ENCODE data around the gene FAM98C.
"Not testable (repeated sequence)": the region's sequence is repeated elsewhere in the genome, so short reads cannot be mapped to it uniquely, and the experiment has no call there.

FAM98C gene

DNA sequence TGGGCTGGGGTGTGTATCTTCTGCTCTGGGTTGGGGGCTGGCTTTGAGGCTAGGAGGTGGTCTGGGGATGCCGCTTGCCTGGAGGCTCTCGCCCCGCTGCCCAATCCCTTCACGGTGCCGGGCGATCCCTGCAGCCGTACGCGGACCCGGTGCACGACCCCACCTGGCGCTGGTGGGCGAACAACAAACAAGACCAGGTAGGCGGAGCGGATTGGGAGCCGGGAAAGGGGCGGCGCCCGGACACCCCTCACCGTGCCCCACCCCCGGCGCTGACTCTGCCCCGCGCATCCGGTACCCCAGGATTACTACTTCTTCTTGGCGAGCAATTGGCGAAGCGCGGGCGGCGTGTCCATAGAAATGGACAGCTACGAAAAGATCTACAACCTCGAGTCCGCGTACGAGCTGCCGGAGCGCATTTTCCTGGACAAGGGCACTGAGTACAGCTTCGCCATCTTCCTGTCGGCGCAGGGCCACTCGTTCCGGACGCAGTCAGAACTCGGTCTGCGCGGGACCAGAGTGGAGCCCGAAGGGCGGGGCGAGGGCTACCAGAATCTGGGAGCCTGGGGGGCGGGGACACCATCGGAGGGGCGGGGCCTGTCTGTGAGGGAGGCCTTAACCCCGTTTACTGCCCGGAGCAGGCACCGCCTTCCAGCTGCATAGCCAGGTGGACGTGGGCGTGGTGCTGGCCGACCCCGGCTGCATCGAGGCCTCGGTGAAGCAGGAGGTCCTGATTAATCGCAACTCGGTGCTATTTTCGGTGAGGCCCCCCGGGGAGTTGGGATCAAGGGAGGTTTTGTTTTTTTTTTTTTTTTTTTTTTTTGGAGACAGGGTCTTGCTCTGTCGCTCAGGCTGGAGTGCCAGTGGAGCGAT, 40.6 kb upstream of the FAM98C start:
- peak overlapping the region in 8 of 11 experiments; percentile 25 to 60 (median 38); a peak in 10 of 22 replicates for H3K27ac ChIP-seq
- H3K4me2 ChIP-seq, result peak overlapping the region; percentile 81 to 100 (median 96)
- H3K4me3 ChIP-seq, result peak overlapping the region; percentile 64 to 90 (median 73)
- peaks cover 0 to 9% (median 0%) of the 10 kb centered on the region in 11 experiments; a peak in 4 of 22 replicates for H4K20me1 ChIP-seq
- H3K9me3 ChIP-seq (replicated peaks in 1 of 11), result peaks cover 7 to 17% (median 14%) of the 10 kb centered on the region in 11 experiments; a peak in 20 of 22 replicates
- no peak for TF ChIP-seq Cebpa-rat (IDR thresholded peaks at IDR 0.05)
- H3K27me3 ChIP-seq, result peaks cover 8 to 30% (median 22%) of the 10 kb centered on the region in 11 experiments
- no peaks in the 10 kb centered on the region for H3K36me3 ChIP-seq
- H3K4me1 ChIP-seq, result peaks cover 7 to 17% (median 15%) of the 10 kb centered on the region in 10 experiments; a peak in 19 of 20 replicates
- H3K9ac ChIP-seq, result peak overlapping the region; percentile 50 to 74 (median 66); a peak in 20 of 22 replicates

GRCh38 chr19:38362946-38363688, 39.8 kb upstream of the FAM98C start:
- Histone ChIP-seq H3K4me2 (peak overlapping the region; percentile 81 to 100 (median 96)), H3K4me1 (peaks cover 7 to 17% (median 15%) of the 10 kb centered on the region in 10 experiments; a peak in 19 of 20 replicates), H3K27ac (0 out of 22 replicates have a peak overlapping the region, but pooled peaks of 1 of the 11 experiments have one; percentile 9), H3K9ac (peak overlapping the region in 7 of 11 experiments; percentile 53 to 74 (median 67); a peak in 12 of 22 replicates), H3K9me3 (replicated peaks in 1 of 11) (peaks cover 7 to 17% (median 14%) of the 10 kb centered on the region in 11 experiments; a peak in 20 of 22 replicates), H3K27me3 (peaks cover 8 to 30% (median 22%) of the 10 kb centered on the region in 11 experiments), H3K4me3 (peak overlapping the region; percentile 64 to 90 (median 73))
- H4K20me1 ChIP-seq, H3K36me3 ChIP-seq: not testable (repeated sequence)

DNA sequence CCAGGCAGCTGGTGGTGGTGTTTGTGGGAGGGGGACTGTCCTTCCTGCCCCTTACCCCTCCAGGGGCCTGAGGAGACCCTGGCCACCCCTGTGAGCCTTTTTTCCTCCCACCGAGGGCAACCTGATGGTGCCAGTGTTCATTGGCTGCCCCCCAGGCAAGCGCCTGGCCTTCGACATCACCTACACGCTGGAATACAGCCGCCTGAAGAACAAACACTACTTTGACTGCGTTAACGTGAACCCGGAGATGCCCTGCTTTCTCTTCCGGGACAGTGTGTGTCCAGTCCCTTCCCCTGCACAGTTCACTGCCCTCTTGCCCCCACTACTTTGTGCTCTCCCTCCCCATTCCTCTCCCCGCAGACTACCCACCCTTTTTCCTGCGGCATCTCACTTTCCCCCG, 35.9 kb upstream of the FAM98C start:
- Histone ChIP-seq H3K27me3 (no peaks in the 10 kb centered on the region), H3K9me3 (replicated peaks in 1 of 11) (peaks cover 7 to 17% (median 14%) of the 10 kb centered on the region in 11 experiments; a peak in 20 of 22 replicates), H3K9ac (no peak overlapping the region), H3K4me3 (no peak overlapping the region), H3K4me1 (peaks cover 7 to 10% (median 7%) of the 10 kb centered on the region in 10 experiments; a peak in 19 of 20 replicates), H3K27ac (no peak overlapping the region), H3K4me2 (no peak overlapping the region), H4K20me1 (no peaks in the 10 kb centered on the region), H3K36me3 (no peaks in the 10 kb centered on the region)
- no peak for TF ChIP-seq Cebpa-rat (IDR thresholded peaks at IDR 0.05)

- H3K9me3 ChIP-seq (replicated peaks in 1 of 11), result peaks cover 4 to 10% (median 9%) of the 10 kb centered on the region in 11 experiments; a peak in 20 of 22 replicates
- no peaks in the 10 kb centered on the region for H3K36me3 ChIP-seq
- no peak overlapping the region for H3K4me2 ChIP-seq
- H3K27me3 ChIP-seq, result no peaks in the 10 kb centered on the region
- no peak overlapping the region for H3K27ac ChIP-seq
- no peak overlapping the region for H3K9ac ChIP-seq
- TF ChIP-seq Cebpa-rat (IDR thresholded peaks at IDR 0.05), result no peak
- no peak overlapping the region for H3K4me3 ChIP-seq
- H3K4me1 ChIP-seq, result peaks cover 4 to 7% (median 6%) of the 10 kb centered on the region in 10 experiments; a peak in 16 of 20 replicates
- no peaks in the 10 kb centered on the region for H4K20me1 ChIP-seq
Observed at GRCh38 chr19:38369584-38369983, 33.3 kb upstream of the FAM98C start.

- Histone ChIP-seq H4K20me1 (peaks cover 0 to 4% (median 2%) of the 10 kb centered on the region in 11 experiments; a peak in 10 of 22 replicates), H3K4me3 (no peak overlapping the region), H3K9ac (no peak overlapping the region), H3K27me3 (no peaks in the 10 kb centered on the region), H3K36me3 (no peaks in the 10 kb centered on the region), H3K4me2 (no peak overlapping the region), H3K4me1 (peaks cover 5 to 7% (median 6%) of the 10 kb centered on the region in 10 experiments; a peak in 16 of 20 replicates), H3K27ac (no peak overlapping the region), H3K9me3 (replicated peaks in 1 of 11) (peaks cover 0 to 3% (median 2%) of the 10 kb centered on the region in 11 experiments; a peak in 11 of 22 replicates)
- no peak for TF ChIP-seq Cebpa-rat (IDR thresholded peaks at IDR 0.05)
Observed at GRCh38 chr19:38370299-38370698, 32.6 kb upstream of the FAM98C start.

DNA sequence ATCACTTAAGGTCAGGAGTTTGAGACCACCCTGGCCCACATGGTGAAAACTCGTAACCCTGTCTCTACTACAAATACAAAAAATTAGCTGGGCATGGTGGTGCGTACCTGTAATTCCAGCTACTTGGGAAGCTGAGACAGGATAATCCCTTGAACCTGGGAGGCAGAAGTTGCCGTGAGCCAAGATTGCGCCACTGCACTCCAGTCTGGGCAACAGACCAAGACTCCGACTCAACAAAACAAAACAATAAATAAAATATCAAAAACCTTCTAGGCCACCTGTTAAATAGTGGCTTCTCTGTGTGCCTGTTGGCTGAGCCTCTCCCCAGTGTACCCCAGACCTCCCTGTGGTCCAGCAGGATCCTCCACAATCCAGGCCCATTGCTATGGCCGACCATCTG, 31.8 kb upstream of the FAM98C start:
- Histone ChIP-seq H3K9ac (no peak overlapping the region), H4K20me1 (peaks cover under 1 to 12% (median 10%) of the 10 kb centered on the region in 11 experiments; a peak in 15 of 22 replicates), H3K4me1 (peaks cover 11 to 14% (median 13%) of the 10 kb centered on the region in 10 experiments), H3K36me3 (peaks cover under 1 to 1% (median under 1%) of the 10 kb centered on the region in 11 experiments; a peak in 16 of 22 replicates), H3K4me3 (no peak overlapping the region), H3K27ac (no peak overlapping the region), H3K9me3 (replicated peaks in 1 of 11) (no peaks in the 10 kb centered on the region), H3K4me2 (no peak overlapping the region), H3K27me3 (no peaks in the 10 kb centered on the region)
- TF ChIP-seq Cebpa-rat (IDR thresholded peaks at IDR 0.05), result no peak

- Histone ChIP-seq H3K9ac (peak overlapping the region; percentile 70 to 98 (median 94); a peak in 21 of 22 replicates), H3K27ac (peak overlapping the region; percentile 69 to 96 (median 93); a peak in 21 of 22 replicates), H3K36me3 (peaks cover 26 to 30% (median 29%) of the 10 kb centered on the region in 11 experiments), H4K20me1 (peaks cover 21 to 40% (median 37%) of the 10 kb centered on the region in 11 experiments; a peak in 21 of 22 replicates), H3K4me3 (peak overlapping the region; percentile 81 to 99 (median 87)), H3K4me2 (peak overlapping the region; percentile 71 to 88 (median 75)), H3K4me1 (peaks cover 19 to 26% (median 24%) of the 10 kb centered on the region in 10 experiments), H3K9me3 (replicated peaks in 1 of 11) (no peaks in the 10 kb centered on the region), H3K27me3 (no peaks in the 10 kb centered on the region)
- TF ChIP-seq Cebpa-rat (IDR thresholded peaks at IDR 0.05), result no peak
Observed at GRCh38 chr19:38373907-38374331, 29.0 kb upstream of the FAM98C start.

GRCh38 chr19:38374332-38375097, 28.4 kb upstream of the FAM98C start, which contains the start of gene PSMD8:
Gene PSMD8, plus strand, starts transcription at chr19:38374571. Its CDS starts 31 bp downstream, at chr19:38374602.
- H3K4me1 ChIP-seq, result peaks cover 19 to 26% (median 24%) of the 10 kb centered on the region in 10 experiments
- H3K9ac ChIP-seq, result peak within 1 kb of the TSS; percentile 91 to 98 (median 95)
- no peaks in the 10 kb centered on the region for H3K9me3 ChIP-seq (replicated peaks in 1 of 11)
- no peak for TF ChIP-seq Cebpa-rat (IDR thresholded peaks at IDR 0.05)
- H3K27me3 ChIP-seq, result no peaks in the 10 kb centered on the region
- H3K4me3 ChIP-seq, result peak within 1 kb of the TSS; percentile 81 to 99 (median 87)
- peaks cover 32 to 36% (median 35%) of the 10 kb centered on the region in 11 experiments for H3K36me3 ChIP-seq
- peak within 1 kb of the TSS; percentile 89 to 100 (median 99) for H3K4me2 ChIP-seq
- peaks cover 26 to 46% (median 43%) of the 10 kb centered on the region in 11 experiments; a peak in 21 of 22 replicates for H4K20me1 ChIP-seq
- peak within 1 kb of the TSS; percentile 89 to 96 (median 93) for H3K27ac ChIP-seq

Measured in BLaER1 treated with 17β-estradiol and CSF1 and Interleukin-3, amounts not matched to agents 10 nM and 100 nM (cell line).